Endothelial cell of umbilical vein (primary cell): ENCODE measurements around the gene MCTP2. TPM values are rescaled to one million over a fixed set of nuclear protein-coding genes. Genes with fewer than 3 reads are reported as not detected.

Experiments used
- BruUV-seq: library from RNA; stranded (reverse); fragments of 400-500 nt; replicated peaks from 2 replicates; lab custom pipeline; 2021; lab: Mats Ljungman, UMichigan
- CTCF ChIA-PET: fragments of 300-600, 350-600 bp; sonication (Branson Sonifier 250); formaldehyde crosslinking; loops from one replicate; lab custom pipeline; 2021; ENCODE audit warnings: antibody characterized with exemption, inconsistent platforms; lab: Charles Lee
- POLR2A ChIA-PET: fragments of 300-600, 350-600 bp; sonication (Branson Sonifier 250); formaldehyde crosslinking; loops from one replicate; lab custom pipeline; 2021; ENCODE audit warnings: antibody characterized with exemption, inconsistent platforms; lab: Charles Lee
- DNase-seq: peaks from one replicate; pipeline ENCODE4 v3.0.0-alpha.2; 2011; ENCODE audit warnings: low read depth, low spot score
- FAIRE-seq: peaks from 2 replicates; lab custom pipeline; 2011; peaks lifted over from hg19 to GRCh38; lab: Jason Lieb, UNC
- H2AFZ ChIP-seq: 2 replicates; pipeline ENCODE4 v1.6.0; 2012; ENCODE audit warnings: low read depth, low read length, control low read depth, inconsistent platforms
- H3K27ac ChIP-seq: 2 replicates; pipeline ENCODE4 v1.5.1; 2011; ENCODE audit warnings: low read depth, mild to moderate bottlenecking, control low read depth, low read length, moderate library complexity; ENCODE audit not compliant: insufficient read depth
- H3K27me3 ChIP-seq, 2 experiments: 2 replicates each; pipeline versions ENCODE4 v1.6.0 to v1.6.1; 2011; ENCODE audit warnings: low read length in 2 of 2, mixed read lengths in 1 of 2; ENCODE audit not compliant: control insufficient read depth in 2 of 2, insufficient read depth in 2 of 2
- H3K36me3 ChIP-seq, 2 experiments: 2 replicates in 1 of 2; 3 replicates in 1 of 2; pipeline ENCODE4 v1.5.1; 2011; ENCODE audit warnings: low read length in 2 of 2, mild to moderate bottlenecking in 1 of 2, moderate library complexity in 1 of 2; ENCODE audit not compliant: control insufficient read depth in 2 of 2, insufficient read depth in 2 of 2; ENCODE audit errors: extremely low read depth in 1 of 2
- H3K4me1 ChIP-seq: 3 replicates; pipeline ENCODE4 v1.5.1; 2011; ENCODE audit warnings: mild to moderate bottlenecking, low read length; ENCODE audit not compliant: control insufficient read depth, insufficient read depth; ENCODE audit errors: extremely low read depth
- H3K4me2 ChIP-seq: 2 replicates; pipeline ENCODE4 v1.6.1; 2011; ENCODE audit warnings: low read length, control low read depth, mixed read lengths; ENCODE audit not compliant: insufficient read depth
- H3K4me3 ChIP-seq, 3 experiments: fragments of 200-600 bp in 1 of 3; sonication (generic), shearing (Covaris generic) in 1 of 3; replicated peaks in 1 of 3; 2 replicates each; pipeline ENCODE4 v1.5.1; 2011 to 2016; ENCODE audit warnings: control low read depth in 3 of 3, low read length in 3 of 3, mild to moderate bottlenecking in 2 of 3, inconsistent platforms in 1 of 3, low read depth in 1 of 3, moderate library complexity in 1 of 3; ENCODE audit not compliant: insufficient read depth in 1 of 3
- H3K79me2 ChIP-seq: 2 replicates; pipeline ENCODE4 v1.6.0; 2012; ENCODE audit warnings: low read length, inconsistent platforms; ENCODE audit not compliant: control insufficient read depth, insufficient read depth
- H3K9ac ChIP-seq: replicated peaks from 2 replicates; pipeline ENCODE3; 2011; ENCODE audit warnings: low read length, control low read depth; ENCODE audit not compliant: insufficient read depth; ENCODE audit errors: extremely low read depth
- H3K9me1 ChIP-seq: replicated peaks from 3 replicates; pipeline ENCODE4 v1.6.0; 2011; ENCODE audit warnings: mild to moderate bottlenecking, low read length; ENCODE audit not compliant: control insufficient read depth, insufficient read depth; ENCODE audit errors: extremely low read depth
- H3K9me3 ChIP-seq: replicated peaks from 2 replicates; pipeline ENCODE4 v1.5.1; 2012; ENCODE audit warnings: low read length, inconsistent platforms; ENCODE audit not compliant: control insufficient read depth, insufficient read depth
- H4K20me1 ChIP-seq: replicated peaks from 2 replicates; pipeline ENCODE3; 2011; ENCODE audit warnings: mild to moderate bottlenecking, low read length; ENCODE audit not compliant: control insufficient read depth, insufficient read depth; ENCODE audit errors: extremely low read depth
- EZH2 ChIP-seq: IDR thresholded peaks from 2 replicates; pipeline ENCODE4 v1.6.1; 2012; ENCODE audit warnings: borderline replicate concordance, low read depth, mild to moderate bottlenecking, moderate library complexity, low read length, inconsistent platforms; ENCODE audit not compliant: severe bottlenecking
- FOS ChIP-seq: IDR thresholded peaks from 2 replicates; pipeline ENCODE4 v1.6.1; 2011; ENCODE audit warnings: mild to moderate bottlenecking, low read length, moderate library complexity, borderline replicate concordance; ENCODE audit not compliant: insufficient read depth
- GATA2 ChIP-seq: IDR thresholded peaks from 2 replicates; pipeline ENCODE4 v1.7.0; 2011; ENCODE audit warnings: low read depth, mild to moderate bottlenecking, moderate library complexity, mixed read lengths, low read length; ENCODE audit not compliant: insufficient read length, insufficient read depth
- JUN ChIP-seq: IDR thresholded peaks from 2 replicates; pipeline ENCODE4 v1.6.1; 2011; ENCODE audit warnings: borderline replicate concordance, low read depth; ENCODE audit not compliant: insufficient read length, insufficient read depth
- MYC ChIP-seq: IDR thresholded peaks from one replicate; pipeline ENCODE4 v1.6.1; 2011; ENCODE audit warnings: mild to moderate bottlenecking, low read depth, low read length
- POLR2A ChIP-seq: IDR thresholded peaks from 2 replicates; pipeline ENCODE4 v1.6.1; 2012; ENCODE audit warnings: low read depth, mild to moderate bottlenecking, control low read depth, low read length
- POLR2AphosphoS5 ChIP-seq: IDR thresholded peaks from 2 replicates; pipeline ENCODE4 v1.6.1; 2012; ENCODE audit warnings: low read depth, mild to moderate bottlenecking, control low read depth, low read length, moderate library complexity; ENCODE audit not compliant: insufficient read depth
- dilution Hi-C: fragments of 300-500 bp; cut with MboI; formaldehyde crosslinking; loops from one replicate; pipeline ENCODE4 v1.15.0; 2019; ENCODE audit warnings: low sequenced_read_pairs; ENCODE audit not compliant: extremely low pct_ligation_motif_present
- intact Hi-C: fragments of 100-400 bp; cut with micrococcal nuclease; formaldehyde crosslinking; loops from one replicate; pipeline ENCODE4 v1.10.0; 2022
- polyA plus RNA-seq, 4 experiments: library from polyadenylated mRNA; depleted of rRNA in 3 of 4; stranded (reverse) in 3 of 4; unstranded in 1 of 4; fragments of >200 nt; gene quantifications; 2 replicates each; pipeline versions ENCODE4 v1.2.1 to v1.2.3, GENCODE V29; 2011 to 2012; ENCODE audit warnings: missing spikeins in 1 of 4
- total RNA-seq: library from RNA; stranded (reverse); gene quantifications from 2 replicates; pipeline ENCODE4 v1.2.3, GENCODE V29; 2021
- TF ChIP-seq, protein P1 (sequence below), 2 donors: IDR thresholded peaks; 1 replicate in 1 of 2; 2 replicates in 1 of 2; pipeline ENCODE4 v1.5.1; 2011; ENCODE audit warnings: low read length in 2 of 2, mild to moderate bottlenecking in 2 of 2, moderate library complexity in 2 of 2, control low read depth in 1 of 2, inconsistent platforms in 1 of 2, low read depth in 1 of 2; ENCODE audit not compliant: insufficient read depth in 1 of 2; ENCODE audit errors: extremely low read depth in 1 of 2
- TF ChIP-seq, protein P2 (sequence below): IDR thresholded peaks from 2 replicates; pipeline ENCODE4 v1.6.1; 2011; ENCODE audit not compliant: insufficient read depth, insufficient read length

The MCTP2 gene
- total and polyA plus RNA-seq, 2 donors (not counting 3 experiments of a cell fraction or from before 2014, with no cell fraction given), result 0.01 to 0.75 TPM

DNA sequence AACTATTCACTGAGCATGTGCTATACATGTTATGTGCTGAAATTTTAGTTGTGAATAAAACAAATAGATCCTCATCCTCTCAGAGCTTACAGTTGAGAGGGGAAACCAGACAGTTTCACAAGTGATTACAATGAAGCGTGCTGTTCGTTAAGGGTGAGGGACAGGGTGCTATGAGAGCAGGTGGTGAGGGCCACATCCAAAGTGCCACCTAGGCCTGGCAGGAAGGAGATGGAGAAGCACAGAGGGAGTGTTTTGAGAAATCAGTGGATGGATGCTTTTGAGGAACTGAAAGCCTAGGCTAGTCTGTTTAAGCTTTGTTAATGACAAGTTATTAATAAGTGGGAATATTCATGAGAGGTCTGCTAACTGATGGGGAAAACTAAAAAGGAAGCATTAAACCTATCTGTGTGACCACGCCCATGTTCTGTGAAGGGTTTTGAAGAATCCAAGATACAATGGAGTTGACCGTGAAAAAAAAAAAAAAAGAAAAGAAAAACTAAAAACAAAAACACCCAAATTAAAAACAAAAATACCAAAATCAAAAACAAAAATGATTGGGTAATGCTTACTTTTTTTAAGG is 7.3 kb downstream of the MCTP2 start:
- Histone ChIP-seq H2AFZ (no peak overlapping the region), H3K79me2 (no peaks in the 10 kb centered on the region), H3K9me1 (no peaks in the 10 kb centered on the region), H3K4me3 (no peak overlapping the region), H4K20me1 (no peaks in the 10 kb centered on the region), H3K27me3 (no peaks in the 10 kb centered on the region), H3K9me3 (no peaks in the 10 kb centered on the region), H3K4me1 (no peaks in the 10 kb centered on the region), H3K4me2 (no peak overlapping the region), H3K9ac (no peak overlapping the region), H3K36me3 (no peaks in the 10 kb centered on the region), H3K27ac (no peak overlapping the region)
- no TSS peak for BruUV-seq
- dilution Hi-C loops (no loop called here), intact Hi-C loops (no loop called here)
- FAIRE-seq (no peak), DNase-seq (no peak)
- POLR2A ChIA-PET, result no interaction called here
- TF ChIP-seq JUN (no peak), MYC (no peak), POLR2A (no peak), GATA2 (no peak), POLR2AphosphoS5 (no peak), EZH2 (no peak), FOS (no peak)
- TF ChIP-seq, protein P1, sequence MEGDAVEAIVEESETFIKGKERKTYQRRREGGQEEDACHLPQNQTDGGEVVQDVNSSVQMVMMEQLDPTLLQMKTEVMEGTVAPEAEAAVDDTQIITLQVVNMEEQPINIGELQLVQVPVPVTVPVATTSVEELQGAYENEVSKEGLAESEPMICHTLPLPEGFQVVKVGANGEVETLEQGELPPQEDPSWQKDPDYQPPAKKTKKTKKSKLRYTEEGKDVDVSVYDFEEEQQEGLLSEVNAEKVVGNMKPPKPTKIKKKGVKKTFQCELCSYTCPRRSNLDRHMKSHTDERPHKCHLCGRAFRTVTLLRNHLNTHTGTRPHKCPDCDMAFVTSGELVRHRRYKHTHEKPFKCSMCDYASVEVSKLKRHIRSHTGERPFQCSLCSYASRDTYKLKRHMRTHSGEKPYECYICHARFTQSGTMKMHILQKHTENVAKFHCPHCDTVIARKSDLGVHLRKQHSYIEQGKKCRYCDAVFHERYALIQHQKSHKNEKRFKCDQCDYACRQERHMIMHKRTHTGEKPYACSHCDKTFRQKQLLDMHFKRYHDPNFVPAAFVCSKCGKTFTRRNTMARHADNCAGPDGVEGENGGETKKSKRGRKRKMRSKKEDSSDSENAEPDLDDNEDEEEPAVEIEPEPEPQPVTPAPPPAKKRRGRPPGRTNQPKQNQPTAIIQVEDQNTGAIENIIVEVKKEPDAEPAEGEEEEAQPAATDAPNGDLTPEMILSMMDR (IDR thresholded peaks at IDR 0.05; ENCODE audit: extremely low read depth in 1 of 2, insufficient read depth in 1 of 2, low read depth in 1 of 2, low read length in 2 of 2), result no peak
- TF ChIP-seq, protein P2, sequence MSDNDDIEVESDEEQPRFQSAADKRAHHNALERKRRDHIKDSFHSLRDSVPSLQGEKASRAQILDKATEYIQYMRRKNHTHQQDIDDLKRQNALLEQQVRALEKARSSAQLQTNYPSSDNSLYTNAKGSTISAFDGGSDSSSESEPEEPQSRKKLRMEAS, result no peak
- CTCF ChIA-PET, result interaction anchor here (0.6 kb wide), 1 partner anchor 13 kb away, joined by 3 read pairs; no protein-coding TSS in a partner anchor
